Measurements from ENCODE around the gene FOSL2. TPM values are rescaled to one million over a fixed set of nuclear protein-coding genes. Genes with fewer than 3 reads are reported as not detected.

FOSL2 gene
- total RNA-seq, 1 experiment from 2014 or later = 12.2 TPM

DNA sequence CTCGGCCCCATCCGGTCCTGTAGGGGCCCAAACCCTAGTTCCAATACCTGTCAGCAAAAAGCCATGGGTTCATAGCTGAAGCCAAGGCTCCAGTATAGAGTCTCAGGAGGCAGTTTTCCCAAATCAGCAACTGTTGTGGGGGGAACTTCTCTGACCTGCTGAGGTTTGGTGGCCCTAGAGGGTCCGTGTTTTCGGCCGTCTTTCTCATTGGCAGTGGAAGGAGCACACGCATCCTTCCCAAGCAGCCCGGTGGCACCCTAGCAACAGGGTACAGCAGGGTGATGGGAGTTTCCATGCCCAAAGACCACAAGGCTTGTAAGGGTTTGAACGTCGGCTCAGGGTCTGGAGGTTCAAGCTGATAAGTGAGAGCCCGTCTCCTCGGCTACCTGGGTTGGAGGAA, 6.6 kb downstream of the FOSL2 start:
- H3K9me3 ChIP-seq (ENCODE audit: low read depth, low read length, poor library complexity, severe bottlenecking) = no peaks in the 10 kb centered on the region
- H3K4me3 ChIP-seq (ENCODE audit: low read depth, low read length, poor library complexity, severe bottlenecking) = no peak overlapping the region
- no peak for TF ChIP-seq EZH2 (IDR thresholded peaks at IDR 0.05; ENCODE audit: borderline replicate concordance, low read depth, low read length, poor library complexity, severe bottlenecking)
- TF ChIP-seq, protein P1, sequence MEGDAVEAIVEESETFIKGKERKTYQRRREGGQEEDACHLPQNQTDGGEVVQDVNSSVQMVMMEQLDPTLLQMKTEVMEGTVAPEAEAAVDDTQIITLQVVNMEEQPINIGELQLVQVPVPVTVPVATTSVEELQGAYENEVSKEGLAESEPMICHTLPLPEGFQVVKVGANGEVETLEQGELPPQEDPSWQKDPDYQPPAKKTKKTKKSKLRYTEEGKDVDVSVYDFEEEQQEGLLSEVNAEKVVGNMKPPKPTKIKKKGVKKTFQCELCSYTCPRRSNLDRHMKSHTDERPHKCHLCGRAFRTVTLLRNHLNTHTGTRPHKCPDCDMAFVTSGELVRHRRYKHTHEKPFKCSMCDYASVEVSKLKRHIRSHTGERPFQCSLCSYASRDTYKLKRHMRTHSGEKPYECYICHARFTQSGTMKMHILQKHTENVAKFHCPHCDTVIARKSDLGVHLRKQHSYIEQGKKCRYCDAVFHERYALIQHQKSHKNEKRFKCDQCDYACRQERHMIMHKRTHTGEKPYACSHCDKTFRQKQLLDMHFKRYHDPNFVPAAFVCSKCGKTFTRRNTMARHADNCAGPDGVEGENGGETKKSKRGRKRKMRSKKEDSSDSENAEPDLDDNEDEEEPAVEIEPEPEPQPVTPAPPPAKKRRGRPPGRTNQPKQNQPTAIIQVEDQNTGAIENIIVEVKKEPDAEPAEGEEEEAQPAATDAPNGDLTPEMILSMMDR (conservative IDR thresholded peaks at IDR 0.05; ENCODE audit: low read depth, low read length) = no peak
- H3K36me3 ChIP-seq (ENCODE audit: insufficient read depth, low read length, poor library complexity, severe bottlenecking) = no peaks in the 10 kb centered on the region
- H3K27me3 ChIP-seq (replicated peaks; ENCODE audit: insufficient read depth, low read depth, low read length, poor library complexity) = no peaks in the 10 kb centered on the region
- peaks cover 14% of the 10 kb centered on the region for H3K4me1 ChIP-seq (ENCODE audit: insufficient read depth, low read length, poor library complexity, severe bottlenecking)
- ChIA-PET CTCF (no interaction called here), POLR2A (ENCODE audit: low non-redundant PET) (no interaction called here)
- no peak overlapping the region for H3K27ac ChIP-seq (ENCODE audit: low read depth, low read length, poor library complexity, severe bottlenecking)
- intact Hi-C loops (cut with micrococcal nuclease; ENCODE audit: unreplicated experiment) = loop anchor here (10.0 kb wide), 1 partner anchor 444 kb away; no protein-coding TSS in a partner anchor
- BruUV-seq (replicated peaks) = no TSS peak
- no peak for DNase-seq (ENCODE audit: low spot score)

DNA sequence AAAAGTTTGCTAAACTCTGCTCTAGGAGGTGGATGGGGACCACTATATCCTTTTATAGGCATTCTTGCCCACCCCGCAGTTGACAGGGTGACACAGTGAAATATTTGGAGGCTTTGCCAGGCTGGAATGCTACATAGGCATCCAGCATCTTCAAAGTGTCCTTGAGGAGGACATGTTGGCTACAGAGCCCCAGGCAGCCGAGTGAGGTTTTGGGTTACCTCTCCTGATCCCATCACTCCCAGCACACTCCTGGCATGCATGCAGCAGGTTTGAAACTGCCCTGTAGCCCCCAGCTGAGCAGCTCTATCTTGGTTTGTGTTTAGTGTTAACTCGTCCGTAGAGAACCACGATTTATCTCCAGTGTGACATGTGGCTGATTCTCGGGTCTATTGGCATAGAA, 7.3 kb downstream of the FOSL2 start:
- intact Hi-C loops (cut with micrococcal nuclease; ENCODE audit: unreplicated experiment) = loop anchor here (10.0 kb wide), 1 partner anchor 445 kb away; no protein-coding TSS in a partner anchor
- no peaks in the 10 kb centered on the region for H3K27me3 ChIP-seq (replicated peaks; ENCODE audit: insufficient read depth, low read depth, low read length, poor library complexity)
- ChIA-PET POLR2A (ENCODE audit: low non-redundant PET) (no interaction called here), CTCF (no interaction called here)
- peaks cover 14% of the 10 kb centered on the region for H3K4me1 ChIP-seq (ENCODE audit: insufficient read depth, low read length, poor library complexity, severe bottlenecking)
- DNase-seq (ENCODE audit: low spot score) = no peak
- BruUV-seq (replicated peaks) = no TSS peak
- no peaks in the 10 kb centered on the region for H3K36me3 ChIP-seq (ENCODE audit: insufficient read depth, low read length, poor library complexity, severe bottlenecking)
- no peak overlapping the region for H3K4me3 ChIP-seq (ENCODE audit: low read depth, low read length, poor library complexity, severe bottlenecking)
- TF ChIP-seq EZH2 (IDR thresholded peaks at IDR 0.05; ENCODE audit: borderline replicate concordance, low read depth, low read length, poor library complexity, severe bottlenecking) = no peak
- TF ChIP-seq, protein P1 (conservative IDR thresholded peaks at IDR 0.05; ENCODE audit: low read depth, low read length) = no peak
- H3K27ac ChIP-seq (ENCODE audit: low read depth, low read length, poor library complexity, severe bottlenecking) = no peak overlapping the region
- H3K9me3 ChIP-seq (ENCODE audit: low read depth, low read length, poor library complexity, severe bottlenecking) = no peaks in the 10 kb centered on the region

DNA sequence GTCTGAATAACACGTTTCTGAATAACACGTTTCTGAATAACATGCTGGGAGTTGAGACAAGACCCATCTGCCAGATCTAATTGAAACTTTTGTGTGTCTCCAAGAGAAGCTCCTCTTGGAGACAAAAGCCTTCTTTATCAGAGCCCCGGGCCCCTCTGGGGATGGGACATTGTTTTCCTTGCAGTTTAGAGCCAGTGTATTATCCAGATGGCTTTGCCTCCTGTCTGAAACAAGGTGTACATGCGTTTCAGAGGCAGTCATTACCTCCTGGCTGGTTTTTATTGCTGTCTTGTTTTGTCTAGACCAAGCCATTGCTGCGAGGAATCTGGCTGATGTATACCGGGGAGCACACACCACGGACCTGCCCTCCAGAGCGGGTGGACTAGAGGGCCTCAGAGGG, 7.8 kb downstream of the FOSL2 start:
- no peak for DNase-seq (ENCODE audit: low spot score)
- Histone ChIP-seq H3K9me3 (ENCODE audit: low read depth, low read length, poor library complexity, severe bottlenecking) (no peaks in the 10 kb centered on the region), H3K4me3 (ENCODE audit: low read depth, low read length, poor library complexity, severe bottlenecking) (no peak overlapping the region), H3K27ac (ENCODE audit: low read depth, low read length, poor library complexity, severe bottlenecking) (no peak overlapping the region), H3K27me3 (replicated peaks; ENCODE audit: insufficient read depth, low read depth, low read length, poor library complexity) (no peaks in the 10 kb centered on the region), H3K4me1 (ENCODE audit: insufficient read depth, low read length, poor library complexity, severe bottlenecking) (peaks cover 14% of the 10 kb centered on the region), H3K36me3 (ENCODE audit: insufficient read depth, low read length, poor library complexity, severe bottlenecking) (no peaks in the 10 kb centered on the region)
- ChIA-PET POLR2A (ENCODE audit: low non-redundant PET) (no interaction called here), CTCF (no interaction called here)
- no TSS peak for BruUV-seq (replicated peaks)
- intact Hi-C loops (cut with micrococcal nuclease; ENCODE audit: unreplicated experiment) = no loop called here
- TF ChIP-seq, protein P1 (conservative IDR thresholded peaks at IDR 0.05; ENCODE audit: low read depth, low read length) = no peak
- TF ChIP-seq EZH2 (IDR thresholded peaks at IDR 0.05; ENCODE audit: borderline replicate concordance, low read depth, low read length, poor library complexity, severe bottlenecking) = no peak

All from A673 (cell line).